IPS-18c (cell line): Measurements from ENCODE around the gene ABCA7.

ENCODE experiments used
- H3K4me3 ChIP-seq: 2 replicates; pipeline ENCODE4 v1.7.0; 2013; ENCODE audit warnings: low read depth, mild to moderate bottlenecking, low read length, moderate library complexity; ENCODE audit not compliant: insufficient read depth
- H3K9me3 ChIP-seq: one replicate; pipeline ENCODE4 v1.6.1; 2013; ENCODE audit warnings: mild to moderate bottlenecking, low read length, moderate library complexity; ENCODE audit not compliant: control insufficient read depth, insufficient read depth

ABCA7 gene

GRCh38 chr19:1085676-1086442 lies 46.0 kb downstream of the ABCA7 start:
- no peaks in the 10 kb centered on the region for H3K9me3 ChIP-seq
- H3K4me3 ChIP-seq = no peak overlapping the region

DNA sequence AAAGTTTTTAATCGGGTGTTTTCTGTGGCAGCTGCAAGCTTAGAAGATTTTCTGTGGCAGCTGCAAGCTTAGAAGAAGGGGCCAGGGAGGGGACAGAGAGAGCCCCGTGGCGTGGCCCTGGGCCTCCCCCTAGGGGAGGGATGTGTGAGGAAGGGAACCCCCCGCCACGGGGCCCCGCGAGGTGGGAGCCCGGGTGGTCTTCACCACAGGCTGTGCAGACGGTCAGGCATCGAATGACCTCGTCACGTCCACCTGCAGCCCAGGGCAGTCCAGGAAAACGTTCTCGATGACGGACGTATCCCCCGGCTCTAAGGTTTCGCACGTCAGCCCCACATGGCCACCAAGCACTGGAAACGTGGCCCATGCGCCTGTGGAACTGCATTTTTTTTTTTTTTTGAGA lies 46.7 kb downstream of the ABCA7 start:
- no peaks in the 10 kb centered on the region for H3K9me3 ChIP-seq

GRCh38 chr19:1087813-1088415 lies 48.0 kb downstream of the ABCA7 start:
- no peaks in the 10 kb centered on the region for H3K9me3 ChIP-seq

More for the DNA sequence above, 46.7 kb downstream of the ABCA7 start:
- H3K4me3 ChIP-seq = no peak overlapping the region

DNA sequence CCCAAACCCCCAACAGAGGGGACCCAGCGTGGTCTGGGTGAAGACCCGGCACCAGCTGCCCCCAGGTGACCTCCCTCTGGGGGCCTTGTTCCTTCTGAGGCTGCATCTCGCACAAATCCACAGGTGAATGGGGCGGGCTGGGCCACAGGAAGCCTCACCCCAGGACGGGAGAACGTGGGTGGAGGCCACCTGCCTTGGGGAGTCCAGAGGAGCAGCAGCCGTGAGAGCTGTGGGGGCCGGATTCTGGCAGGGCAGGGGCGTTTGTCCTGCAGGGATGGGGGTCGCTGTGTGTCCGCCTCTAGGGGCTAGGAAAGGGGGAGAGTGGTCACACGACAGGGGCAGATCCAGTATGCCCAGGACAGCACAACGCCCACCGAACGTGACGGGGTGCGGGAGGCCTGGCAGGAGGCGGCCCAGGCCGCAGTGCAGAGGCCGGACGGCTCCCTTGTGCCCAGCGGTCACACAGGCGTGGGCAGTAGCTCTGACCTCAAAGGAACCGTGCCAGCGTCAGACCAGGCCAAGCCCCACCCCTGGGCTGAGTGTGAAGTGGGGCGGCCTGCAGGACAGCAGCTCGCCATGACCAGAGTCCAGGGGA lies 48.6 kb downstream of the ABCA7 start:
- Histone ChIP-seq H3K4me3 (no peak overlapping the region), H3K9me3 (no peaks in the 10 kb centered on the region)

More at GRCh38 chr19:1087813-1088415, 48.0 kb downstream of the ABCA7 start:
- no peak overlapping the region for H3K4me3 ChIP-seq

DNA sequence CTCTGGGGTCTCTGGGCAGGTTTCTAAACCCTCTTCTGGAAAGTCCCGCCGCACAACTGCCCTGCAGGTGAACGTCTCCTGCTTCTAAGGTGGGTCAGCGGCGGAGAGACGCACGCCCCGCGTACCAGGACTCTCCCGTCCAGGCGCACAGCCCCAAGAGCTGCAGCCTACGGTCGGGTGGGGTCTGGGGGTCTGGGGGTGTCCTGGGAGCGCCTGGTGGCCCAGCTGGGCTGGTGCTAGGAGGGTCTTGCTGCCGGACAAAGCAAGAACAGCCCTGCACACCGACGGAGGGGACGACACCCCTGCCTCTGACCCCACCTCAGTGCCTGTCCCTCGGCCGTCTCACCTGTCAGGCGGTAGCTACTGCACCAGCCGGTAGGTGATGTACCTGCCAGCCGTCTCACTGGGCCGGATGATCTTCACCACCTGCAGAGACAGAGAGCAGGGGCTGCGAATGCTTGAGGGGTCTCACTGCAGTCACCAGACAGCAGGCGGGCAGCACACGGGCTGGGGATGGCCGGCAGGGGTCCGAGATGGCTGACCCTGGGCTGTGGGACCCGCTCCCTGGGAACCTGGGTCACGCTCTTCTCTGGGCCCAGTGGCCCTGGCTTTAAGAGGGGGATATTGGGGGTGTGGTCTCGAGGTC lies 49.3 kb downstream of the ABCA7 start:
- Histone ChIP-seq H3K9me3 (no peaks in the 10 kb centered on the region), H3K4me3 (no peak overlapping the region)

DNA sequence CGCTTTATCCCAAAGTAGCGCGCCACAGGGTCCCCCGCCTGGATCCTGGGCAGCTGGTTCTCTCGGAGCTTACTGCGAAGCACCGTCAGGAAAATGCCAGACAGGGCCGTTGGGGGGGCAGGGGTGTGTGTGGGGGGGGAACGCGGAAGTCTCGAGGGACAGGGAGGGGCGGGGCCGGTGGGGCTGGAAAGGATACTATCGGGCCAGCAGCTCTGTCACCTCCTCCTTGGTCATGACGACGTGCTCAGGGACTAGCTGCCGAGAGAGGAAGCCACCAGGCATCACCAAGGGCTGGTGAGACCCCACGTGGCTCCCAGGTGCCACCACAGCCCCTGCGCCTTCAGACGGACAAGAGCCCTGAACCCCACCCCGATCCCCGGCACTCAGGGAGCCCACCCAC lies 50.0 kb downstream of the ABCA7 start:
- Histone ChIP-seq H3K4me3 (no peak overlapping the region), H3K9me3 (no peaks in the 10 kb centered on the region)

GRCh38 chr19:1090731-1091543 lies 51.0 kb downstream of the ABCA7 start:
- no peak overlapping the region for H3K4me3 ChIP-seq

GRCh38 chr19:1091544-1092175 lies 51.8 kb downstream of the ABCA7 start:
- H3K9me3 ChIP-seq = no peaks in the 10 kb centered on the region
- no peak overlapping the region for H3K4me3 ChIP-seq

More at GRCh38 chr19:1090731-1091543, 51.0 kb downstream of the ABCA7 start:
- no peaks in the 10 kb centered on the region for H3K9me3 ChIP-seq

- no peak overlapping the region for H3K4me3 ChIP-seq
- H3K9me3 ChIP-seq = no peaks in the 10 kb centered on the region
Observed at GRCh38 chr19:1093330-1093729, 53.4 kb downstream of the ABCA7 start.

GRCh38 chr19:1093811-1094553 lies 54.1 kb downstream of the ABCA7 start:
- Histone ChIP-seq H3K9me3 (no peaks in the 10 kb centered on the region), H3K4me3 (peak overlapping the region; percentile 89)

GRCh38 chr19:1094655-1094977 lies 54.7 kb downstream of the ABCA7 start:
- H3K9me3 ChIP-seq = no peaks in the 10 kb centered on the region
- peak overlapping the region; percentile 89 for H3K4me3 ChIP-seq

DNA sequence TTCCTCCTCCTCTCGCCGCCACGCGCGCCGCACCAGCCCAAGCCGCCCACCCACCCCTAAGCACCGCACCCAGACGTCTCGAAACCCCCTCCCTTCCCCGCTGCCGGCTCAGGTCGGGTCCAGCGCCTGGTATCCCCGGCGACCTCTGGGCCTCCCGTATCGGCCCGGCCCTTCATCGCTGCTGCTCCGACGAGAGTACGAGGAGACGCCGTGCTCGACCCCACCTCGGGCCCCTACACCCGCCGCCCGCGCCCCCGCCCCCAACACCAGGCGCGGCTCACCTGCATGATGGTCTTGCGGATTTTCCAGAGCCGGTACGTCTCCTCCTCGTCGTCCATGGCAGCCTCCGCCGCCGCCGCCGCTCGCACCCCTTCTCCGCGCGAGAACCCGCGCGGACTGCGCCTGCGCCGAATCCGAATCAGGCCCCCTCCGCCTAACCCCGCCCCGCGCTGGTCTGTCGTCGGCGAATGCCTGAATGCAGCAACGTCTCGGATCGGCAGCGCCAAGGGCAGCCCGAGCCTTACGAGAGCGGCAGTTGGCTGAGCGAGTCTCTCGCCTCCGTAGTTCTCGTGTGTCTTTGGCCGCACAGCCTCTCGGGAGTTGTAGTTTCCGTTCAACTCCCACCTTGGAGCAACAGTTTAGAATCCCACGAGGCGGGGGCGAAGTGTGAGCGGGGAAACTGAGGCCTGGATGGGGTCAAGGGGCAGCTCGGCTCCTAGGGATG lies 55.2 kb downstream of the ABCA7 start, which contains the start of gene POLR2E:
Gene POLR2E (minus strand): TSS at position 398 of the 724 bp plus-strand sequence. CDS start 60 bp downstream, at position 338.
- H3K9me3 ChIP-seq = no peaks in the 10 kb centered on the region
- peak within 1 kb of the TSS; percentile 89 for H3K4me3 ChIP-seq

GRCh38 chr19:1097810-1098176 lies 57.9 kb downstream of the ABCA7 start:
- Histone ChIP-seq H3K4me3 (no peak overlapping the region), H3K9me3 (no peaks in the 10 kb centered on the region)

- Histone ChIP-seq H3K4me3 (no peak overlapping the region), H3K9me3 (no peaks in the 10 kb centered on the region)
Observed at GRCh38 chr19:1098177-1099051, 58.5 kb downstream of the ABCA7 start.

GRCh38 chr19:1101337-1101698 lies 61.4 kb downstream of the ABCA7 start:
- no peak overlapping the region for H3K4me3 ChIP-seq
- H3K9me3 ChIP-seq = no peaks in the 10 kb centered on the region
